ENCODE data around the gene MBP.

Gene MBP

GRCh38 chr18:76986406-76986805 lies 146.2 kb downstream of the MBP start:
- H3K4me3 ChIP-seq (ENCODE audit: low read depth, low read length), result no peak overlapping the region
- TF ChIP-seq POLR2A (IDR thresholded peaks at IDR 0.05; ENCODE audit: extremely low read depth, insufficient read length) (no peak), MYC (IDR thresholded peaks at IDR 0.05; ENCODE audit: low read depth, low read length) (no peak), MAX (IDR thresholded peaks at IDR 0.05; ENCODE audit: low read depth, low read length) (no peak), CTCF (IDR thresholded peaks at IDR 0.05; ENCODE audit: low read depth, low read length) (no peak)
- DNase-seq (ENCODE audit: low read depth), result no peak

- DNase-seq (ENCODE audit: low read depth), result no peak
- TF ChIP-seq MYC (IDR thresholded peaks at IDR 0.05; ENCODE audit: low read depth, low read length) (no peak), POLR2A (IDR thresholded peaks at IDR 0.05; ENCODE audit: extremely low read depth, insufficient read length) (no peak), CTCF (IDR thresholded peaks at IDR 0.05; ENCODE audit: low read depth, low read length) (no peak), MAX (IDR thresholded peaks at IDR 0.05; ENCODE audit: low read depth, low read length) (no peak)
- no peak overlapping the region for H3K4me3 ChIP-seq (ENCODE audit: low read depth, low read length)
Observed at GRCh38 chr18:76985951-76986236, 146.7 kb downstream of the MBP start.

GRCh38 chr18:76985156-76985950 lies 147.2 kb downstream of the MBP start:
- no peak overlapping the region for H3K4me3 ChIP-seq (ENCODE audit: low read depth, low read length)
- no peak for DNase-seq (ENCODE audit: low read depth)
- TF ChIP-seq MYC (IDR thresholded peaks at IDR 0.05; ENCODE audit: low read depth, low read length), result no peak
- TF ChIP-seq POLR2A (IDR thresholded peaks at IDR 0.05; ENCODE audit: extremely low read depth, insufficient read length), result no peak
- no peak for TF ChIP-seq CTCF (IDR thresholded peaks at IDR 0.05; ENCODE audit: low read depth, low read length)
- TF ChIP-seq MAX (IDR thresholded peaks at IDR 0.05; ENCODE audit: low read depth, low read length), result no peak

GRCh38 chr18:76984193-76985155 lies 148.1 kb downstream of the MBP start:
- H3K4me3 ChIP-seq (ENCODE audit: low read depth, low read length), result no peak overlapping the region
- no peak for TF ChIP-seq MAX (IDR thresholded peaks at IDR 0.05; ENCODE audit: low read depth, low read length)
- TF ChIP-seq CTCF (IDR thresholded peaks at IDR 0.05; ENCODE audit: low read depth, low read length), result no peak
- TF ChIP-seq POLR2A (IDR thresholded peaks at IDR 0.05; ENCODE audit: extremely low read depth, insufficient read length), result no peak
- no peak for TF ChIP-seq MYC (IDR thresholded peaks at IDR 0.05; ENCODE audit: low read depth, low read length)
- DNase-seq (ENCODE audit: low read depth), result no peak

- DNase-seq (ENCODE audit: low read depth), result no peak
- H3K4me3 ChIP-seq (ENCODE audit: low read depth, low read length), result no peak overlapping the region
- TF ChIP-seq CTCF (IDR thresholded peaks at IDR 0.05; ENCODE audit: low read depth, low read length) (no peak), MYC (IDR thresholded peaks at IDR 0.05; ENCODE audit: low read depth, low read length) (no peak), POLR2A (IDR thresholded peaks at IDR 0.05; ENCODE audit: extremely low read depth, insufficient read length) (no peak), MAX (IDR thresholded peaks at IDR 0.05; ENCODE audit: low read depth, low read length) (no peak)
Observed at GRCh38 chr18:76983613-76984051, 149.0 kb downstream of the MBP start.
